ENCODE data around the gene RPS16. TPM values are rescaled to one million over a fixed set of nuclear protein-coding genes. Genes with fewer than 3 reads are reported as not detected.

Gene RPS16
- total and polyA plus RNA-seq, 5 donors from 2014 or later = 1,440 to 2,708 (median 2,162) TPM

- Mint-ChIP-seq H3K27ac (no peak overlapping the region), H3K36me3 (peaks cover 23% of the 10 kb centered on the region), H3K27me3 (no peaks in the 10 kb centered on the region), H3K4me1 (peaks cover 4 to 15% (median 11%) of the 10 kb centered on the region in 4 donors), H3K9me3 (peaks cover 0 to 3% (median 0%) of the 10 kb centered on the region in 7 donors), H3K4me3 (peak overlapping the region in 1 of 4 donors; percentile 58)
- Histone ChIP-seq H3K4me3 (ENCODE audit: low read depth, low read length) (no peak overlapping the region), H3K9me3 (ENCODE audit: control insufficient read depth in 2 of 2, low read length in 2 of 2) (no peaks in the 10 kb centered on the region), H3K27me3 (ENCODE audit: control insufficient read depth, insufficient read depth, low read length) (no peaks in the 10 kb centered on the region), H3K27ac (ENCODE audit: insufficient read depth, low read length, poor library complexity, severe bottlenecking) (no peak overlapping the region), H3K36me3 (ENCODE audit: control insufficient read depth, insufficient read depth, low read length) (peaks cover 44% of the 10 kb centered on the region), H3K4me1 (ENCODE audit: control insufficient read depth, insufficient read depth, low read length, poor library complexity, severe bottlenecking) (peaks cover 7% of the 10 kb centered on the region)
- DNase-seq (no peak), ATAC-seq (ENCODE audit: low read depth in 2 of 2) (no peak)
Observed at GRCh38 chr19:39475748-39476147, 40.0 kb upstream of the RPS16 start.

GRCh38 chr19:39474139-39474620, 38.4 kb upstream of the RPS16 start:
- H3K4me1 ChIP-seq (ENCODE audit: control insufficient read depth, insufficient read depth, low read length, poor library complexity, severe bottlenecking) = no peaks in the 10 kb centered on the region
- peak; percentile 69 for ATAC-seq (ENCODE audit: low read depth in 2 of 2)
- peaks cover 60% of the 10 kb centered on the region for H3K36me3 ChIP-seq (ENCODE audit: control insufficient read depth, insufficient read depth, low read length)
- Mint-ChIP-seq H3K4me3 (peak overlapping the region in 1 of 4 donors; percentile 36), H3K4me1 (peaks cover 2 to 4% (median 4%) of the 10 kb centered on the region in 4 donors), H3K27me3 (no peaks in the 10 kb centered on the region), H3K9me3 (peaks cover 0 to 3% (median 0%) of the 10 kb centered on the region in 7 donors), H3K27ac (no peak overlapping the region), H3K36me3 (peaks cover 34% of the 10 kb centered on the region)
- H3K9me3 ChIP-seq (ENCODE audit: control insufficient read depth in 2 of 2, low read length in 2 of 2) = no peaks in the 10 kb centered on the region
- no peak overlapping the region for H3K4me3 ChIP-seq (ENCODE audit: low read depth, low read length)
- H3K27me3 ChIP-seq (ENCODE audit: control insufficient read depth, insufficient read depth, low read length) = no peaks in the 10 kb centered on the region
- H3K27ac ChIP-seq (ENCODE audit: insufficient read depth, low read length, poor library complexity, severe bottlenecking) = no peak overlapping the region
- peak; percentile 57 to 69 (median 60) for DNase-seq

GRCh38 chr19:39473443-39473960, 37.8 kb upstream of the RPS16 start:
- peak overlapping the region in 1 of 3 donors; percentile 48 for H3K27ac Mint-ChIP-seq
- H3K36me3 Mint-ChIP-seq = peaks cover 38% of the 10 kb centered on the region
- DNase-seq (no peak), ATAC-seq (ENCODE audit: low read depth in 2 of 2) (no peak)
- no peaks in the 10 kb centered on the region for H3K27me3 Mint-ChIP-seq
- no peak overlapping the region for H3K4me3 ChIP-seq (ENCODE audit: low read depth, low read length)
- peaks cover 0 to 3% (median 0%) of the 10 kb centered on the region in 7 donors for H3K9me3 Mint-ChIP-seq
- no peak overlapping the region for H3K27ac ChIP-seq (ENCODE audit: insufficient read depth, low read length, poor library complexity, severe bottlenecking)
- no peaks in the 10 kb centered on the region for H3K4me1 ChIP-seq (ENCODE audit: control insufficient read depth, insufficient read depth, low read length, poor library complexity, severe bottlenecking)
- peaks cover 66% of the 10 kb centered on the region for H3K36me3 ChIP-seq (ENCODE audit: control insufficient read depth, insufficient read depth, low read length)
- H3K27me3 ChIP-seq (ENCODE audit: control insufficient read depth, insufficient read depth, low read length) = no peaks in the 10 kb centered on the region
- H3K4me3 Mint-ChIP-seq = peak overlapping the region in 1 of 4 donors; percentile 36
- no peaks in the 10 kb centered on the region for H3K9me3 ChIP-seq (ENCODE audit: control insufficient read depth in 2 of 2, low read length in 2 of 2)
- peaks cover 2 to 4% (median 3%) of the 10 kb centered on the region in 4 donors for H3K4me1 Mint-ChIP-seq

- Histone ChIP-seq H3K27ac (ENCODE audit: insufficient read depth, low read length, poor library complexity, severe bottlenecking) (no peak overlapping the region), H3K36me3 (ENCODE audit: control insufficient read depth, insufficient read depth, low read length) (peaks cover 72% of the 10 kb centered on the region), H3K9me3 (ENCODE audit: control insufficient read depth in 2 of 2, low read length in 2 of 2) (no peaks in the 10 kb centered on the region), H3K27me3 (ENCODE audit: control insufficient read depth, insufficient read depth, low read length) (no peaks in the 10 kb centered on the region), H3K4me1 (ENCODE audit: control insufficient read depth, insufficient read depth, low read length, poor library complexity, severe bottlenecking) (no peaks in the 10 kb centered on the region), H3K4me3 (ENCODE audit: low read depth, low read length) (no peak overlapping the region)
- Mint-ChIP-seq H3K27ac (no peak overlapping the region), H3K9me3 (peaks cover 0 to 3% (median 0%) of the 10 kb centered on the region in 7 donors), H3K4me3 (no peak overlapping the region), H3K4me1 (peaks cover 0 to 4% (median 3%) of the 10 kb centered on the region in 4 donors), H3K36me3 (peaks cover 42% of the 10 kb centered on the region), H3K27me3 (no peaks in the 10 kb centered on the region)
- DNase-seq (no peak), ATAC-seq (ENCODE audit: low read depth in 2 of 2) (no peak)
Observed at GRCh38 chr19:39472746-39473442, 37.1 kb upstream of the RPS16 start.

GRCh38 chr19:39471756-39472536, 36.2 kb upstream of the RPS16 start:
- peak overlapping the region in 1 of 3 donors; percentile 40 for H3K27ac Mint-ChIP-seq
- Histone ChIP-seq H3K27me3 (ENCODE audit: control insufficient read depth, insufficient read depth, low read length) (no peaks in the 10 kb centered on the region), H3K9me3 (ENCODE audit: control insufficient read depth in 2 of 2, low read length in 2 of 2) (no peaks in the 10 kb centered on the region), H3K27ac (ENCODE audit: insufficient read depth, low read length, poor library complexity, severe bottlenecking) (no peak overlapping the region), H3K4me1 (ENCODE audit: control insufficient read depth, insufficient read depth, low read length, poor library complexity, severe bottlenecking) (no peaks in the 10 kb centered on the region), H3K36me3 (ENCODE audit: control insufficient read depth, insufficient read depth, low read length) (peaks cover 81% of the 10 kb centered on the region), H3K4me3 (ENCODE audit: low read depth, low read length) (no peak overlapping the region)
- peaks cover 42% of the 10 kb centered on the region for H3K36me3 Mint-ChIP-seq
- no peaks in the 10 kb centered on the region for H3K27me3 Mint-ChIP-seq
- ATAC-seq (ENCODE audit: low read depth in 2 of 2) (no peak), DNase-seq (no peak)
- H3K9me3 Mint-ChIP-seq = peaks cover 0 to 3% (median 0%) of the 10 kb centered on the region in 7 donors
- peaks cover 0 to 4% (median 3%) of the 10 kb centered on the region in 4 donors for H3K4me1 Mint-ChIP-seq
- no peak overlapping the region for H3K4me3 Mint-ChIP-seq

GRCh38 chr19:39470724-39471339, 35.1 kb upstream of the RPS16 start:
- ATAC-seq (ENCODE audit: low read depth in 2 of 2) (no peak), DNase-seq (no peak)
- Histone ChIP-seq H3K4me3 (ENCODE audit: low read depth, low read length) (no peak overlapping the region), H3K4me1 (ENCODE audit: control insufficient read depth, insufficient read depth, low read length, poor library complexity, severe bottlenecking) (no peaks in the 10 kb centered on the region), H3K27me3 (ENCODE audit: control insufficient read depth, insufficient read depth, low read length) (no peaks in the 10 kb centered on the region), H3K9me3 (ENCODE audit: control insufficient read depth in 2 of 2, low read length in 2 of 2) (no peaks in the 10 kb centered on the region), H3K36me3 (ENCODE audit: control insufficient read depth, insufficient read depth, low read length) (peaks cover 85% of the 10 kb centered on the region), H3K27ac (ENCODE audit: insufficient read depth, low read length, poor library complexity, severe bottlenecking) (no peak overlapping the region)
- no peaks in the 10 kb centered on the region for H3K27me3 Mint-ChIP-seq
- H3K36me3 Mint-ChIP-seq = peaks cover 45% of the 10 kb centered on the region
- peaks cover 0 to 4% (median 3%) of the 10 kb centered on the region in 4 donors for H3K4me1 Mint-ChIP-seq
- no peak overlapping the region for H3K4me3 Mint-ChIP-seq
- no peak overlapping the region for H3K27ac Mint-ChIP-seq
- H3K9me3 Mint-ChIP-seq = peaks cover 0 to 3% (median 0%) of the 10 kb centered on the region in 7 donors

GRCh38 chr19:39469567-39469966, 33.8 kb upstream of the RPS16 start:
- Mint-ChIP-seq H3K27ac (peak overlapping the region in 1 of 3 donors; percentile 70), H3K9me3 (peaks cover 0 to 3% (median 0%) of the 10 kb centered on the region in 7 donors), H3K27me3 (no peaks in the 10 kb centered on the region), H3K4me1 (peaks cover 0 to 4% (median 1%) of the 10 kb centered on the region in 4 donors), H3K4me3 (no peak overlapping the region), H3K36me3 (peaks cover 42% of the 10 kb centered on the region)
- H3K27ac ChIP-seq (ENCODE audit: insufficient read depth, low read length, poor library complexity, severe bottlenecking) = no peak overlapping the region
- H3K4me1 ChIP-seq (ENCODE audit: control insufficient read depth, insufficient read depth, low read length, poor library complexity, severe bottlenecking) = no peaks in the 10 kb centered on the region
- H3K9me3 ChIP-seq (ENCODE audit: control insufficient read depth in 2 of 2, low read length in 2 of 2) = no peaks in the 10 kb centered on the region
- no peak overlapping the region for H3K4me3 ChIP-seq (ENCODE audit: low read depth, low read length)
- peaks cover 95% of the 10 kb centered on the region for H3K36me3 ChIP-seq (ENCODE audit: control insufficient read depth, insufficient read depth, low read length)
- no peak for ATAC-seq (ENCODE audit: low read depth in 2 of 2)
- H3K27me3 ChIP-seq (ENCODE audit: control insufficient read depth, insufficient read depth, low read length) = no peaks in the 10 kb centered on the region
- DNase-seq = no peak

Data from CD4-positive, CD25-positive, alpha-beta regulatory T cell (primary cell).